Germinal center (tissue), 1 donor: ENCODE results near the gene USP8.
"Not testable (repeated sequence)": the region's sequence is repeated elsewhere in the genome, so short reads cannot be mapped to it uniquely, and the experiment has no call there.

Experiments
- DNase-seq: peaks from one replicate; pipeline ENCODE4 v3.0.0; 2012; ENCODE audit warnings: mixed read lengths, low spot score

Gene USP8

DNA sequence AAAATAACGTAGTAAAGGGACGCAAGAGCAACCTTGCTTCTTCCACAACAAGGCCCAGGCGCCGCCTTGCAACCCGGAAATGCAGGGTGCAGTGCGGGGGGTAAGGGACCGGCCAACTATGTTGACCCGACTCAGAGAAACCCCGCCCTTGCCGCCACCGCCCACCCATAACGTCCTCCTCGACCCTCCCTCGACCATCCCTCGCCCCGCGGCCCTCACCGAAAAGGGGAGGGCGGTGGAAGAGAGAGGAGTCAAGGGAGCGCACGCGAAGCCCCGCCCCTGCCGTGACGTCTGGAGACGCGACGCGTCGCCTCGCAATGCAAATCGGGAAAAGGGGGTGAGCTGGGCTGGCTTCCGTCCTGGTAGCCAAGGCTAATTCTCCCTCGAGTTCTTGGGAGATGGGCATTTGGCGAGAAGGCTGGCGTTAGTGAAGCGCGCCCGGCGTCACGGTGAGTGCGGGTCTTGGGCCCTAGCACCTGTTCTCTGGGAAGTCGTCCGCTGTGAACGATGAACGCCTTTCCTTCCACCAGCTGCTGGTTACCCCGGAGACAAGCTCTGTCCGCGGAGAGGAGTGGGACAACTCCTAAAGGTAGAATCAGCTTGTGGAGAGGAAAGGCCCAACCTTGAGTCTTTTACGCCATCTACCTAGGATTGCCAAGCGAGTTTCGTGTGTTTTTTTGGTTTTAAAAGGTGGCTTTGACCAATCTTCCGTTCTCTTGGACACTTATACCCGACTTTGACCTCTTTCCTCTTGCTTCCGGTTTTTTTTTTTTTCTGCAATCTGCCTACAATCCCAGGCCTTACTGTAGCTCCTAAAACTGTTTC, at the start of gene USP8:
TSS of gene USP8 (plus strand) at position 340 of the 825 bp plus-strand sequence. CDS start 14,669 bp downstream, outside the sequence.
- peak; percentile 92 for DNase-seq

DNA sequence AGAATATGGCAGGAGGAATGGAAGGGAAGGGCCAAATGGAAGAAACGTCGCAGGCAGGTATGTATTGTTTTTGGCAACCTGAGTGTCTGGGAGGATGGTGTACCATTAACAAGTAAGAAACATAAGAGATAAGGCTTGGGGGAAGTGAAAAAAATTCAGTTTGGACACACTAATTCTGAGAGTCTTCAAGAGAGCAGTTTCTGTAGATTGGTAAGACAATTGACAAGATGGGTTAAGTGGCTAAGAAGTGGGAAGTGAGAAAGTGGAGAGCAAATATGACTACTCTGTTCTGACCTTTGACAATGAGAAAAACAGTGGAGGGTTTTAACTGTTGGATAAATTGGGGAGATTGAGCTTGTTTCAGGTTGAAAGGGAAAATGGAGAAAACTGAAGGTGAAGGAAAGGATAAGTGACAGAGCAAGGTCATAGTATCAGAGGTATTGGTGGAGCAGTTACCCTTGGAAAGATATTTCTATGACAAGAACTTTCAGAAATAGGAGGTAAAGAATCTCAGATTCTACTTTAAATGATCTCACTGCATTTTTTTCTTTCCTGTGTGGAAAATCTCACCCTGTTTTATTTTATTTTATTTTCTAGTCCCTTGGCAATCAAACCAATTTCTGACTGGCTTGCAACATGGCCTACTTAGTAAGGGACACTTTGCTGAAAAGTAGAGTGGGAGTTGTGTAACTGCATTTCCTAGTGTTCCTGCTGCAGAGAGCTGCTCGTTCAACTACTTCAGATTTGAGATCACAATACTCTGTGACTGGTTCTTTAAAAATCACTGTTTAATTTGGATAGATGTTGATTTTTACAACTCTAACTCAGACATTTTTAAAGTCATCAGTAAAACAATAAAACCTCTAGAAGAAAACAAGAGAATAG, 46.1 kb upstream of the USP8 start:
- DNase-seq, result no peak

DNA sequence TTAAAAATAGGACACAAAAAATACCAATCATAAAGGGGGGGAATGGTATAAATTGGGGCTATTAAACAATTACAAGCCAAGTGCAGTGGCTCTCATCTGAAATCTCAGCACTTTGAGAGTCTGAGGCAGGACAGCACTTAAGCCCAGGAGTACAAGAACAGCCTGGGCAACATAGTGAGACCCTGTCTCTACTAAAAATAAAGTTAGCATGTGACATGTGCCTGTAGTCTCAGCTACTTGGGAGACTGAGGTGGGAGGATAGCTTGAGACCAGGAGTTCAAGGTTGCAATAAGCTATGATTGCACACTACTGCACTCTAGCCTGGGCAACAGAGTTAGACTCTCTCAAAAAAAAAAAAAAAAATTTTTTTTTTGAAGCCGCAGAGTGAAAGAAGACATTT, 45.4 kb upstream of the USP8 start:
- DNase-seq, result no peak

DNA sequence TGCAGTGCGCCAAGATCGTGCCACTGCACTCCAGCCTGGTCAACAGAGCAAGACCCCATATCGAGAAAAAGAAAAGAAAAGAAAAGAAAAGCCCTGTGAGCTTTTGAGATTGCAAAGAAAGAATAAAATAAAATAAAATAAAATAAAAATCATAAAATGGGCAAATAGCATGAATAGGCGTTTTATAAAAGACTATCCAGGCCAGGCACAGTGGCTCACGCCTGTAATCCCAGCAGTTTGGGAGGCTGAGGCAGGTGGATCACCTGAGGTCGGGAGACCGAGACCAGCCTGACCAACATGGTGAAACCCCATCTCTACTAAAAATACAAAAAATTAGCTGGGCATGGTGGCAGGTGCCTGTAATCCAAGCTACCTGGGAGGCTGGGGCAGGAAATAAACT, 44.8 kb upstream of the USP8 start:
- not testable (repeated sequence) for DNase-seq

DNA sequence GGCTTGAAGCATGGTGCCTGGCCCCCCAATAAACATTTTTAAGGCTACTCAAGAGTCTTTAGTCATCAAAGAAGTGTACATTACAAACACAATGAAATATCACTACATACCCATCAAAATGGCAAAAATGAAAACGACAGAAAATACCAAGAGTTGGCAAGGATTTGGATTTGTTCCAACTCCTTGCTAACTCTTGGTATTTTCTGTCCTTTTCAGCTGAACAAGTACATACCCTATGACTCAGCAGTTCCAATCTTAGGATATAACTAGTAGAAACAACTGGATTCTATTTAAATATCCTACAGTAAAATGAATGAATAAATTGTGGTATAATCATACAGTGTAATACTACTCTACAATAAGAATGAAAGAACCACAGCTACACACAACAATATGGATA, 44.1 kb upstream of the USP8 start:
- no peak for DNase-seq

DNA sequence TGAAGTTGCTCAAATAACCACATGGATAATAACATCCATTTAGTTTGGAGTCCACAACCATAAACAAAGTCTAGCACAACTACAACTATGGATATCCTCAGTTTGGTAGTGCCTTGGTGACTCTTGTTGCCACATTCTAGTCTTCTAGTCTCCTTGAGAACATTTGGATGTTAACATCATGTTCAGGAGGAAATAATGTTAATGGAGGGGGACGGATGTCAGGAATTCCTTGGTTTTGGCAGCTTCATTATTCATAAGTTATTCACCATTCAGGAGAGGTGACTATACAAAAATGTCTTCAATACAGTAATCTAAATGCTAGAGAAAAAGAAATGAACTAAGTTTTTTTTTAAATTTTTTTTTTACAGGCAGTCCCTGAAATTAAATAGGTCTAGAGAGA, 42.8 kb upstream of the USP8 start:
- no peak for DNase-seq

DNA sequence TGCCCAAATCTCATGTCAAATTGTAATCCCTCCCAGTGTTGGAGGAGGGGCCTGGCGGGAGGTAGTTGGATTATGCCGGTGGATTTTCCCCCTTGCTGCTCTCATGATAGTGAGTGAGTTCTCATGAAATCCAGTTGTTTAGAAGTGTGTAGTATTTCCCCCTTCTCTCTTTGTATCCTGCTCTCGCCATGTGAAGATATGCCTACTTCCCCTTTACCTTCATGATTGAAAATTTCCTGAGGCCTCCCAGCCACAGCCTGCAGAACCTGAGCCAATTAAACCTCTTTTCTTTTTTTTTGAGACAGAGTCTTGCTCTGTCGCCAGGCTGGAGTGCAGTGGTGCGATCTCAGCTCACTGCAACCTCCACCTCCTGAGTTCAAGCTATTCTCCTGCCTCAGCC, 41.8 kb upstream of the USP8 start:
- DNase-seq, result not testable (repeated sequence)

DNA sequence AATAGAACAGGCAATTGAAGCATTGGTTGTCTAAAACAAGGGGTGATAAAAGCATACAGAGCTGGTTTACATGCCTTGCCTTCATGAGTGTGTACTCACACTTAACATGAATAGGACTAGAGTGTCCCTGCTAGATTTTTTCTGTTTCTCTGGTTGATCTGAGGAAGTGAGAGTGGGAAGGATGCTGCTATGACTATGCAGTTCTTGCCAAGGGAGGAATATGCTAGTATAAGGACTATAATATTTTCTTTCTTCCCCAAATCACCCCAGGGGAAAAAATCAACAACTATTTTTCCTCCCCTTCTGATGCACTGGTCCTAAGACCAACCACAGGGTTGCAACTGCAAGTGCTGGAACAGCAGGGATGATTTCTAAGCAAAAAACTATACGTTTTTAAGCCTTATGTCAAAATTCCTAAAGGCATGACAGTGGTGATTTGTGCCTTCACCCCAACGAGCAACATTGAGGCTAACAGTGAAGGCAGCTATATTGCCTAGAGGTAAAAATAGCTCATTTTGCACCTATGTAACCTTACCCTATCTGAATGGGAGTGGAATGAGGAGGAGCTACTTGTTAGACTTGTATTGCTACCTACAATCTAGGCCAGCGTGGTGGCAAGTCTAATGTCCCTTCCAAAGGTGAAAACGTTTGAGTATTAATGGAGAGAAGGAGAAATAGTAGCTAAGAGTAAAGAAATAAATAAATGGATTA, 33.5 kb upstream of the USP8 start:
- no peak for DNase-seq

DNA sequence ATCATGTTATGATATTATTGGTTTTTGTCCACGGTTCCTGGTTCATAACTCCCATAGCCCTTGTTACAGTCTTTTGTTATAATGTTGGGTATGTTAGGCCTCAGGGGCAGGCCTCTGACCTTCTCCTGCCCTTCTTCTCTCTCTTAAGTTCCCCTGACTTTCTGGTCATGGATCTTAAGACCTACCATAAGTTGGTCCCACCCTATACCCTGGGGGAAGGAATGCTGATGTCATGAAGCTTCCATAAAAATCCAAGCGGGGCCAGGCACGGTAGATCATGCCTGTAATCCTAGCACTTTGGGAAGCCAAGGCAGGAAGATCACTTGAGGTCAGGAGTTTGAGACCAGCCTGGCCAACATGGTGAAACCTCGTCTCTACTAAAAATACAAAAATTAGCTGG, 32.6 kb upstream of the USP8 start:
- DNase-seq, result not testable (repeated sequence)

DNA sequence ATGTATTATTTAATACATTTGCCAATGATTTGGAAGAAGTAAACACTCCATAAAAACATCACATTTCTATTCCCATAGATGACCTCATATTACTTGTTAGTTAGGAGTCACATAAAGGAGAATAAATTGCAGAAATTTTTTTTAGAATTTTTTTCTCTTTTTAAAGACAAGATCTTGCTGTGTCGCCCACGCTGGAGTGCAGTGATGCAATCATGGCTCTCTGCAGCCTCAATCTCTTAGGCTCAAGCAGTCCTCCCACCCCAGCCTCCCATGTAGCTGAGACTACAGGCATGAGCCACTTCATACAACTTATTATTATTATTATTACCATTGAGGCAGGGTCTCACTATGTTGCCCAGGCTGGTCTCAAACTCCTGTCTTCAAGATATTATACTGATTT, 12.3 kb upstream of the USP8 start:
- no peak for DNase-seq

DNA sequence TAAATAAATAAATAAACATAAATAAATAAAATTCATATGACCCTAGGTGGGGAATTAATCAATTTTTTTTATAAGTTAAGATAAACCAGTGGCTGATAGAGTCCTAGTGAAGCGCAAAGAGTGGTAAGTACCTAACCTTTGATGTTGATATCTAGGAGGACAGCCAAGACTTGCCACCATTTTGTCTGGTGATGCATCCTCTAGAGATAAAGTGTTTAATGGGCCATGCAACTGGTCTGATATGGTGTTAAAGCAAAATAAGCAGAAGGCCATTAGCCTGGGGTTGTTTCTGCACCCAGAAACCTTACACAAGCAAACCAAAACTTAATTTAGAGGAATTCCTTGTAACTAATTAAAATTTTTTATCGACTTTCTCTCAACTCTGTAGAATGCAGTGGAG, 9.6 kb upstream of the USP8 start:
- DNase-seq, result no peak

DNA sequence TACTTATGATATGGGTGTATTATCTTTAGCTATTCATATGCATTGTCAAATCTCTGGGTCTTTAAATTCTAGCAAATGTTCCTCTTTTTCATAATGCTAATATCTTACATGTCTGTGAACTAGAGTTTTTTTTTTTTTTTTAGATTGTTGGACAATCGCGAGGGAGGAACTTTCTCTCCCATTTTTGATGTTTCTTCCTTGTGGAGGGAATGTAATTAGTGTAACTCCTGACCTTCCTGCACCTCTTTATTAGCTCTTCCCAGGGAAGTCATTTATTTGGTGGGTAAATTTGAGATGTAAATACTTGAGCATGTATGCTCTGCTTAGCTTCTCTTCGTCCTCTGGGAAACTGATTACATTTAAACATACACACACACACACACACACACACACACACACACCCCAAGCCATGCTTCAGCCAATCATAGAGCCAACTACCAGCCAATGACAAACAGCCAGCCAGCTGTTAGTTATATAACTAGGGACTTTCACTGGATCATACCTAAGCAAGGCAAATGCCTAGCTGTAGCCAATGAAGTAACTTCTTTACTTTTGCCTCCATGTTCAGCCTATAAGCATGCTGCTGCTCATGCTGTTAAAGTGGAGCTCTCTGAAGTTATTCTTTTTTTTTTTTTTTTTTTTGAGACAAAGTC, 8.3 kb upstream of the USP8 start:
- DNase-seq, result no peak

DNA sequence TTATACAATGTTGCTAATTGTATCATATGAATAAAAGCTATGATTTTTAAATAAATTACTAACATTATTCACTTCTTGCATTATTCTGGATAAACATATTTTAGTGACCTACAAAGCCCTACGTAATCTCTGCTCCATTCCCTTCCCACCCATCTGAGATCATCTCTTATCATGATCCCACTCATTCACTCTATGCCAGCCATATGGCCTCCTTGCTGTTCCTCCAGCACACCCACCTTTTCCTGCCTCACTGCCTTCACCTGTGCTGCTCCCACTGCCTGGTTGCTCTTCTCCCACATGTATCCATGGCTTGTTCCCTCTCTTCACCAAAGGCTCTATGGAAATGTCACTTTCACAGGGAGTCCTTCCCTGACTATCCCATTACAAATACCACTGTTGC, 7.3 kb upstream of the USP8 start:
- no peak for DNase-seq

DNA sequence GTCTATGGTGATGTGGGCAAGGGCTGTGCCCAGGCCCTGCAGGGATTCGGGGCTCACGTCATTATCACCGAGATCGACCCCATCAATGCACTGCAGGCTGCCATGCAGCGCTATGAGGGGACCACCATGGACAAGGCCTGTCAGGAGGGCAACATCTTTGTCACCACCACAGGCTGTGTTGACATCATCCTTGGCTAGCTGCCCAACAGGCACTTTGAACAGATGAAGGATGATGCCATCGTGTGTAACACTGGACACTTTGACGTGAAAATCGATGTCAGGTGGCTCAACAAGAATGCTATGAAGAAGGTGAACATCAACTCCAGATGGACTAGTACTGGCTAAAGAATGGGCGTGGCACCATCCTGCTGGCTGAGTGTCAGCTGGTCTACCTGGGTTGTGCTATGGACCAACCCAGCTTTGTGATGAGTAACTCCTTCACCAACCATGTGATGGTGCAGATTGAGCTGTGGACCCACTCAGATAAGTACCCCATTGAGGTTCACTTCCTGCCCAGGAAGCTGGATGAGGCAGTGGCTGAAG, 6.1 kb upstream of the USP8 start:
- DNase-seq, result no peak

DNA sequence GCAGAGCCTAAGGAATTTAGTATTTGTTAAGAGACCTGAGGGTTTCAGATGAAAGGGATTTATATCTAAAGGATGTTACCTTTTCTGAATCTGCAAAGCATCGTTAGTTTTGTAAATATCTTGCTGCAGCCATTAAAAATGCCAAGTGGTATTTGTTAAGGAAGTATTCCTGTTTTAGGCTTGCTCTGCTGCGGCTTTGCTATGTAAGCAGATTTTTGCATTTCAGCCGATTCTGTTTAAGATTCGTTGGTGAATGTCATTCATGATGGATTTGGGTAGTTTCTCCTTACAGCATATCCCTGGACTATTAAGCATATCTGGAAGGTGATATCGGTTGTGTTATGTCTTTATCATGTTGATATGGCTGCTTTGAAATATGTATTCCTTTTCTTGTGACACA, 1.0 kb downstream of the USP8 start:
- no peak for DNase-seq

DNA sequence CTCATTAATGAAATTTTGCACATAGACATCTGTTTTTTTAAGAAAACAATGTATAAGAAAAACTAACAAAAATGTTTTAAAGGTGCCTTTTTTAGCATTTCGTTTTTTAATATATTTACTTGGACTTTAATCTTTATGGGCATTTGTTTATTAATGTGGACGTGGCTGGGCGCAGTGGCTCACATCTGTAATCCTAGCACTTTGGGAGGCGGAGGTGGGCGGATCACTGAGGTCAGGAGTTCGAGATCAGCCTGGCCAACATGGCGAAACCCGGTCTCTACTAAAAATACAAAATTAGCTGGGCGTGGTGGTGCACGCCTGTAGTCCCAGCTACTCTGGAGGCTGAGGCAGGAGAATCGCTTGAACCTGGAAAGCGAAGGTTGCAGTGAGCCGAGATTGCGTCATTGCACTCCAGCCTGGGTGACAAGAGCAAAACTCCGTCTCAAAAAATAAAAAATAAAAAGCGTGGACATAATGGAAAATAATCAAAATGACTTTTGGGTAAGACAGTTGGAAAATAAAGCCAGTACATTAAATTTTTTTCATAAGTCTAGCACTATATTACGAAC, 1.6 kb downstream of the USP8 start:
- not testable (repeated sequence) for DNase-seq

DNA sequence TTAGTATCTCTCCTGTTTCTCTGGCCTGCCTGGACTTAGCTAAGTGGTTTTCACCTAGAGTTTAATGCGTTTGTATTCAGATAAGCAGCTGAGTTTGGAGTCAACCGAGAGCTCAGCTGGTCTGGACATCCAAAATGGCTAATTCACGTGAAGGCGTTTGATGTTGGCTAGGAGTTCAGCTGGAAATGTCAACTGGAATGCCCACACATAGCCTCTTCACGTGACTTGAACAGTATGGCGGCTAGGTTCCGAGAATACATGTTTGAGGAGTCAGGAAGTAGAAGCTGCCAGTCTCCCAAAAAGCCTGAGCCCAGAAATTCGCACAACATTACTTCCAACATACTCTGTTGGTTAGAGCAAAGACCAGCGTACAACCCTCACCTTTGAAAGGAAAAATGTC, 2.2 kb downstream of the USP8 start:
- no peak for DNase-seq

DNA sequence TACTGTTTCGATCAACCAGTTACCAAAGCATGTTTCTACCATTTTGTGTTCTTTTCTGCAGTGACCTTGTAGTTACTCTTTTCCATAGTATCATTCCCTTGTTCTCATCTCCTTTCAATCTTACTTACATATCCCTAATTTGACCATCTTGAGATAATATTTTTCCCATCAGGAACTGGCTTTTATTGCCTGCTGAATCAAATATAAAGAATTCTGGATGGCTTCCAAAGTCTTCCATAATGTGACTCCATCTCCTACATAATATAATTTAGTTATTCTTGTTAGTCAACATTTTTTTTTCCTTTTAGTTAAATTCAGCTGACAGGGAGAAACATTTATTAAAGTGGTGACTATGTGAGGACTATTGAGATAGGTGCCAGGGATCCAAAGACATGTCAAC, 7.0 kb downstream of the USP8 start:
- DNase-seq, result no peak

DNA sequence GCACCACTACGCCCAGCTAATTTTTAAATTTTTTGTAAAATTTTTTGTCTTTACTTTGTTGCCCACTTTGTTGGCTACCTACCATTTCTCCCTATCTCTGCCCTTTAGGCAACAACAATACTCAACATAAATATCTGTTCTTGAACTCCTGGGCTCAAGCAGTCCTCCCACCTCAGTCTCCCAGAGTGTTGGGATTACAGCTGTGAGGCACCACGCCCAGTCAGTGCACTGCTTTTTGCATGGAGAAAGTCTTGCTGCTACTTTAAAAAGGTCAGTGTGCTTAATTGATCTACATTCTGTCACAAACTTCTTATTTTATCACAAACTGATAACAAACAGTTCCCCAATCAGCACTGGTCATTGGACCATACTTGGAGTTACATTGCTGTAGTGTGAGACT, 8.0 kb downstream of the USP8 start:
- no peak for DNase-seq

DNA sequence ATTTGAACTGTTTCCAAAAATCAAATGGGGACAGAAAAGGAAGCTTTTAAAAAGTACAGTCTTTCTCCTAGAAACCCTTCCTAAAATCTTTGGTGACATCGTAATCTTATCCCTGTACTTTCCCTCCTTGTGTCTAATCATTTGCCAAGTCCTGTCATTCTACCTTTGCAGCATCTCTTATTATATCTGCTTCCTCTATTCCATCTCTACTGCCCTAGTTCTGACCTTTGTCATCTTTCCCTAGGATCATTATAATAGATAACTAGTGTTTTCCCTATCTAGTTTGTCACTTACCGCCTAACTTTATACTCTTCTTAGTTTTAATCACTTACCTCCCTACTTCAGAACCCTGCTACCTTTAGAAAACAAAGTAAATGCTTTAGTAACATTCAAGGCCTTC, 11.6 kb downstream of the USP8 start:
- no peak for DNase-seq

DNA sequence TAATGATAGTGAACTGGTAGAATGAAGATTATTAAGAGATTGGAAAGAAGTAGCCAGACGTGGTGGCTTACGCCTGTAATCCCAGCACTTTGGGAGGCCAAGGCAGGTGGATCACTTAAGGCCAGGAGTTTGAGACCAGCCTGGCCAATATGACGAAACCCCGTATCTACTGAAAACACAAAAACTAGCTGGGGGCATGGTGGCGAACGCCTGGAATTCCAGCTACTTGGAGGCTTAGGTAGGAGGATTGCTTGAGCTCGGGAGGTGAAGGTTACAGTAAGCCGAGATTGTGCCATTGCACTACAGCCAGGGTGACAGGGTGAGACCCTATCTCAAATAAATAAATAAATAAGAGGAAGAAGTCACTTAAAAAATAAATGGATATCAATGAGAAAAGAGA, 14.0 kb downstream of the USP8 start:
- DNase-seq, result no peak
